HUDEP-2 (cell line): ENCODE data around the gene LRRC4C.
"Not testable (repeated sequence)": the region's sequence is repeated elsewhere in the genome, so short reads cannot be mapped to it uniquely, and the experiment has no call there.

Experiments used
- DNase-seq, 76 experiments: peaks; one replicate each; lab custom pipeline; 2025; ENCODE audit not compliant: unreplicated experiment in 76 of 76; lab: John Stamatoyannopoulos, UW

The LRRC4C gene

DNA sequence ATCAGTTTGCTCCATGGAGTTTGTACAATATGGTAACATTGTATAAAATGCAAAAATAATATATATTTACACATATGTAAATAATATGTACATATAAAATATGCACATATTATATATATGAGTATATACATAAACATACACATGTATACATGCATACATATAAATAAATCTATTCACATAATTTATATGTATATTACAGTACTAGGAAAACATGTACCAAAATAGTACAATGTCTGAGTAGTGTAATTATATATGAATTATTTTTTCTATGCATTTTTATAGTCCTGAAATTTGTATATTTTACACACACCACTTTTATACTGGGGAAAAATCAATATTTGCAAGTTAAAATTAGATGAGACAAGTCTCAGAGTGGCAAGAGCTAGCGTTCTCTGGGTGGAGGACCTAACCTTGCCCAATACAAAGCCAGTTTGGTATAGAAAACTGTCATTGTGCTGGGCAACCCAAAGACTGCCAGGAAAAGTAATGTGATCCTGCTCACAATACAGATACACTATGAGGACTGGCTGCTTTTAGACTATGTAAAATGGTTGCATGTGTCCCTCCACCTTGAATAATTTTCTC, 889.4 kb downstream of the LRRC4C start:
- no peak for DNase-seq

DNA sequence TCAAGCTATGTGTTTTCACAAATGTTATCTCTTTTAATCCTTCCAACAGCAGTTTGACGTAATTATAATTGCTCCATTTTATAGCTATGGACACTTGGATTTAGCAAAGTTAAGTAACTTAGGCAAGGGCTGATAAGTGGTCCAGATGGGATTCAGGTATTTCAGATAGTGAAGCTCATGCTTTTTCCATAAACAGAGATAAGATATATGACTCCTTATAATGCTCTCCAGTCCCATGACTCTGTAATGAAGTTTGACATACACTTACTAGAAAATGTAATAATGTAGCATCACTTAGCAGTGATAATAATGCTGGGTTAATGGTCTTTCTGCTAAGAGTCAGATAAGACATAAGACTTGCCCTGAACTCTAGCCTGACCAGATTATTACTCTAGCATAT, 892.1 kb downstream of the LRRC4C start:
- no peak for DNase-seq

DNA sequence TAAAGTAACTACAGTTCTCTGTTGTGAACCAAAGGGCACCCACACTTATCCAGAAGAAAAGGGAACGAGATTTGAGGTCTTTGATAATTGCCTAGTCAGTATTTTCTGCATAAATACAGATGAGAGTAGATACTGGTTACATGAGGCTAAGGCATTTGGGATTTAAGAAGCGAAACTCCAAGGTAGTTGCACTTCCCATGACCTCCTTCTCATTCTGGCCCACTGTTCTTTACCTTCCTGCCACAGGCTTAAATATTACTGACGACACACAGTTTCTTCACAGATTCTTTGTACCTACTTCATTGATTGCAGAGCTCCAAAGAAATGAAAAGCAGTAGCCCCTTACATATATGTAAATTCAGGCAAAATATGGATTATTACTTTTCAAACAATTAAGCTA, 915.3 kb downstream of the LRRC4C start:
- no peak for DNase-seq

DNA sequence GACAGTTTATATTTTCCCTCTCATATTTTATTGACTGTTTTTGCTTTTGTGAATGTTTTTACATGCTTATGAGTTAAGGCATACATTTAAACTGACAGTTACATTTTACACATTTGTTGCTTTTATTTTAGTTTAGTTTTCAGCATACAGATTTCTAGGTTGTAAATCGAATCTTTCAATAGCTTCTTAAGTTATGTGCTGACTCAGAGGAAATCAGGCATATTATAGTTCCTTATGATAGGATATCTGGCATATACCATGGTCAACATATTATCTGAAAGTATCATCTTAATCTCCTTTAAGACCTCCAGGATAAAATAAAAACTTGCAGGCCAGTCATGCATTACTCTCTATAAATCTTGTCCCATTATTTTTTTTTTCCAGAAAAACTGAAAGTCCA, 916.6 kb downstream of the LRRC4C start:
- DNase-seq = no peak

DNA sequence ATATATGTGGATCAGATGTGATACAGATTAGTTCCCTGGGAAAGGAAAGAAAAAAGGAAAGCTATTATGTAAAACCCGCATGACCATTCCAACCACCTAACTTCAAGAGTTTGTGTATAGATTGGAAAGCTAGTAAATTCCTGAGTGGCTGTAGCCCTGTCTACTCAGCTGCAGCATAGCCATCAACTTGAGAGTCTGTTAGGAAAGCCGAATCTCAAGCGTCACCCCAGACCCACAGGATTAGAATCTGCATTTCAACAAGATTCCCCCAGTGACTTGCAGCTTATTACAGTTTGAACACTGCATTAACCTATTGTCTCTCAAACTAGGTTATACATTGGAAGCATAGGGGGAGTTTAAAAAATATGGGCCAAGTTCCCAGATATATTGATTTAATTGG, 921.7 kb downstream of the LRRC4C start:
- no peak for DNase-seq

DNA sequence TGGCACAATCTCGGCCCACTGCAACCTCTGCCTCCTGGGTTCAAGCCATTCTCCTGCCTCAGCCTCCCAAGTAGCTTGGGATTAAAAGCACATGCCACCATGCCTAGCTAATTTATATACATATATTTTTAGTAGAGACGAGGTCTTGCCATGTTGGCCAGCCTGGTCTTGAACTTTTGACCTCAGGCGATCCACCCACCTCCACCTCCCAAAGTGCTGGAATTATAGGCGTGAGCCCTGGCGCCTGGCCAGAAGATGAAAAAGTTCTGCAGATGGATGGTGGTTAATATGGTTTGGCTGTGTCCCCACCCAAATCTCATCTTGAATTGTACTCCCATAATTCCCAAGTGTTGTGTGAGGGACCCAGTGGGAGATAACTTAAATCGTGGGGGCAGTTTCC, 937.4 kb downstream of the LRRC4C start:
- DNase-seq = not testable (repeated sequence)

DNA sequence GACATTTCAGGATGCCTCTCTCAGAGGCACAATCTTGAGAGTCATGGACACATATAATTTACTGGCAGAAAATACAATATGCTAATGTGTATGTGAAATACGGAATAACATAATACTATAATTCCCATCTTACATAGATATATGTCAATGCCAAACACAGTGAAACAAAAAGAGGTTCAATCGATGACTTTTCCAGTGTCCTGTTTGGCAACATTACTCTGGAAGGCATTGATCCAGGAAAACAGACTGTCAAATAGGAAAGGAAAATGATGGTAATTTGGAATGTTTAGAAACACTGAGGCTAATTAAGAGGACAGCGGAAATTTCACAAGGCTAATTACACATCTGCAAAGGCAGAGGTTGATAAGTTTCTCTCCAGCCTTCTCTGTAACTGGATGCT, 942.3 kb downstream of the LRRC4C start:
- no peak for DNase-seq

DNA sequence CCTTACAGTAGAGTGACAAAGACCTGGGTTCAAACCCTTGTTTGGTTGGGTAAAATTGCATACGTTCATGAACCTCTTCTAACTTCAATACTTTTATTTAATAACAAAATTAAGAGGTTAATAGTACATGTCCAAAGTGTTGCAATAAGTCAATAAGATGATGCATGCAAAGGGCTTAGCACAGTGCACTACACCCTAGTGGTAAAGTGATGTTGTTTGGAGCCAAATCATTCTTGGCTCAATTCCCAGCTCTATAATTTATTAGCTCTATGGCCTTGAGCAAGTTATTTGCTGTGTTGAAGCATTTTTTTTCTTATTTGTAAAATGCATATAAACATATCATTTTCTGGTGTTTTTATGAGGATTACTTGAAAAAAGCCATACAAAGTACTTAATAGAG, 945.3 kb downstream of the LRRC4C start:
- DNase-seq = no peak

DNA sequence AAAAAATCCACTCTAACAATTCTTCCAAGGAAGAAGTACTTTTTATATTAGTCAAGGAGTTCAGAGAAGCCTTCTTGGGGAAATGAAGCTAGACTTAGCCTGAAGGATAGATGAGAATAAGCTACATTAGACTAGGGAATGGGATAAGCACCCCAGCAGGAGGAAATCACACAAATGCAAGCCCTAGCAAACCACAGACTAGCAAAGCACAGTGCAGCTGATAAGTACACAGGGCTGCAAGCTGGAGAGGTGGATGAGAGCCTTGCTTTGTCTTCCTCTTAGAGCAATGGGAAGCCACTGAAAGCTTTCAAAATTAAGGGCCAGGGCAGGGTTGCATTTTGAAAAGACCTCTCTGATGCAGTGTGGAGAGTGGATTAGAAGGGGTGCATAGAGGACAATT, 946.2 kb downstream of the LRRC4C start:
- no peak for DNase-seq

DNA sequence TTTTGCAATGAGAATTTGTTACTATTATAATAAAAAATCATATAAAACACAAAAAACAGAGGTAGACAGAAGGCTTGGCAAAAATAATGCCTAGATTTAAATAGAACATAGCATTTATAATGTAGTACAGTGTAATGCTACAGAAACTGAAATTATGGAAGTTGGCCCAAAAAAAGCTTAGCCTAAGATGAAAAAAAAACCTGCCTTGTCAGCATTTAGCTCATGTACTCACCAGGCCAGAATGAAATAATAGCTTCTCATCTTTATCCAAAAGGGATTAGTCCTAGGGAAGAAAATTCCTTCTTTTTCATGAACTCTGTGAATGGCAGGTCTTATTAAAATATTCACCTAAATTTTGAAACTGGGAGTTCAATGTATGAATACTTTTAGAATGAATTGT, 951.1 kb downstream of the LRRC4C start:
- no peak for DNase-seq

DNA sequence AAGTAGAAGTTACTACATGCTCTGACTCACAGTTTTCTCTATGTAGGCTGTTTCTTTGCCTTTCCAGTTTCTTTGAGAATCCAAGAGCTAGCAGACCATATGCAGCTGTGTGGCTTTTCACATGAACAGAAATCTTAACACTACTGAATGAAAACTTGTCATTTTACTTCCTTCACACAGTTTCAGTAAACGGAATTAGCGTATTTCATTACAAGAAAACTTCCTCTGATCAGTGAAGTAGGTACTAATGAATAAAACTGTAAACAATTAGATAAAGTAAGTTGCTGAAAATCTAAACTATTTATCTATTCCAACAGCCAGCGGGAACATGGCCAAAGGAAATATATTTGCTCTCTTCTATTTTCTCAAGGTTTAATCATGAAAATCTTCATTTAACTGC, 953.2 kb downstream of the LRRC4C start:
- DNase-seq = no peak

DNA sequence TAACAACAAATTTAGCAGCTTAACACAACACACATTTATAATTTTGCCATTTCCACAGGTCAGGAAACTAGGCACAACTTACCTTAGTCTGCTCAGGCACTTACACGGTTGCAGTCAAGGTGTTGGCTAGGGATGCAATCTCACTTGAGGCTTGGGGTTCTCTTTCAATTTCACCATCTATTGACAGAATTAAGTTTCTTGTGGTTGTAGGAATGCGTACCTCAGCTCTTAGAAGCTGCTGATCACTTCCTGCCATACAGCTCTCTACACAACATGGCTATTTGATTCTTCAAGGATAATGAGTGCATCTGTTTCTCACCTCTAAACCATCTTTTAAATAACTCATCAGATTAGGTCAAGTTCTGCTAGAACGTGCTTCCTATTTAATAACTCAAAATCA, 968.1 kb downstream of the LRRC4C start:
- DNase-seq = no peak

DNA sequence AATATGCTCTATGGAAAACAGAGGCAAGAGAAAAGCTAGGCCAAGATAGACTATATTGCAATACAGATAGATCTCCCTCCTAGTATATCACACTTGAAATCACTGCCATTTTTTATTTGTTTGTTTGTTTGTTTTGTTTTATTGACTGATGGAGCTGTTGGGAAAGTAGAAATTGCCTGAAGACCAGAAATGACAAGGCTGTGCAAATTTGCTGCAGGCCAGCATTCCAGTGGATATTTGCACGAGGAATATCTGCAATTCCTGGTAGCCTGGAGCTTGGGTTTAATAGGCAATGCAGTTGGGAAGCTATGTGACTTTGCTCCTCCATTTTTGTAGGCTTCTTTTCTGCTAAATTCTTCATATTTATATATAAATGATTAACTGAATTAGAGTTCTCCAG, 991.7 kb downstream of the LRRC4C start:
- DNase-seq = no peak

DNA sequence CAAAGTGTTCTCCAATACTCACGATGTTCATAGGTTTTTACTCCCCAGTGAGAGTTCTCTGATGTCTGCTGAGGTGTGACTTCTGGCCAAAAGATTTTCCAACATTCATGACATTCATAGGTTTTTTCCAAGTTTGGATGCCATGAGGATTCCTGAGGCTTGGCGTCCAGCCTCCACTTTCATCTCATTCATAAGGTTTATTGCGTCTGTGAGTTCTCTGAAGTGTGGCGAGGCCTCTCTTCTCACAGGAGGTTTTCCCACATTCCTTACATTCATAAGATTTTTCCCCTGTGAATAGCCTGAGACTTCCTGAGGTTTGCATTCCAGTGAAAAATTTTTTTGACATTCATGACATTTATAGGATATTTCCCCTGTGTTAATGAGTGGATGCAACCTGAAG, 1014.1 kb downstream of the LRRC4C start:
- no peak for DNase-seq

DNA sequence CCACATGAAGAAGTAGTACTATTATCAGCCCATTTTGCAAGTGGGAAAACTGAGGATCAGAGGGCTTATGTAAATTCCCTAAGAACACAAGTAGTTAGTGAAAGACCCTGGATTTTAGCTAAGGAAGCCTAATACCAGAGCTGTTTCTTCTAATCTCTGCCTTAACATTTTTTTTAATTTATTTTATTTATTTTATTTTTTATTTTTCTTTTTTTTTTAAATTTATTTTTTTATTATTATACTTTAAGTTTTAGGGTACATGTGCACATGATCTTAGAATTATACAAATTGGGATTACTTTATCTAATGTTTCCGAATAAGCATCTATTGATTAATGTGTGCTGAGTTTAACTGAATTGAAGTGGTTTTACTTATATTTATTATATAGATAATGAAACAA, 1015.3 kb downstream of the LRRC4C start:
- DNase-seq = no peak

DNA sequence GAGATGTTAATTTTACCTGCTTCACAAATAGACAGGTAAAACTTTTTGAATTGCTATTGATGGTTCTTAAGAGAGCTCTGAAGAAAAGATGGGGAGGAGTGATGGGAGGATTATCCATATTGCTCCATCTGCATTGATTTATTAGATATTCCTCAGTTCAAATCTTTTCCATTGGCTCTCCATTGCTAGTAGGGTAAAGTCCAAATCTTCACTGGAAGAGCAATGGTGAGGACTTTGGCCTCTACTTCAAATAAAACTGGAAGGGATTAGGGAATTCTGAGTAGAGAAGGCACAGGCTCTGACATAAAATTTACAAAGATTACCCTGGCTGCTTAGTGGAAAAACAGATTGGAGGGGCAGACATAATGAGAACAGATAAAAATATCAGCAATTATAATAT, 1024.1 kb downstream of the LRRC4C start:
- DNase-seq = no peak

DNA sequence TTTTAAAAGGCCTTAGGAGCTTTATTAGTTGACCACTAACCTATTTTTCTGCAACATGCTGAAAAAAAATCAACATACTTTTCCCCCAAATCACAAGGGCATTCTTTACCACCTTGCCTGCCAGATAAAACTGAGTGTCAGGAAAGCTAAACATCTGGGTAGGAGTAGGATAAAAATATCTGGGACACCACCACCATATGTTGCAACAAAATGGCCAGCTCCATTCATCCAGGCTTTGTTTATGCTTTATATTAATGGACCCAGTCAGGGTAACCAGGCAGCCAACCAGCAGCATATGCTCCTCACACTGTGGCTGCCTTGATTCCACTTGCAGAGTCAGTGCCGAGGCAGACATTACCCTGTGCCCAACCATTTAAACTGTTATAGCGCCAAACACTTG, 1024.5 kb downstream of the LRRC4C start:
- DNase-seq = no peak

DNA sequence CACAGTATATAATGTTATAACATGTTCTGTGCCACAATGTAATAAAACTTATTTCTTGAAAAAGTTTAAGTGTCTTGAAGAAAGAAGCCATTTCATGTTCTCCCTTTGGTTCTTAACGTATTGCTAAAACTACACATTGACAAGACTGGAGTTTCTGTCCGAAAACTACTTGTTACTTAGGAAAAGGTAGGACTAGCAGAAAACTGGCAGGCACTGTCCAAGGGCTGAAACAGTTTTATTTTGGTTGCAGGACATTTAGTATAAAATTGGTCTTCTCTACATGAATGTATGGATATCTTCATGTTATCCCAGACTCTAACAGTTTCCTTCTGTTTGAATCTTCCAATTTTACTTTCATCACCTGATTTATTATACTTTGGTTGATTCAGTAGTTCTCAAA, 1027.1 kb downstream of the LRRC4C start:
- DNase-seq = no peak

DNA sequence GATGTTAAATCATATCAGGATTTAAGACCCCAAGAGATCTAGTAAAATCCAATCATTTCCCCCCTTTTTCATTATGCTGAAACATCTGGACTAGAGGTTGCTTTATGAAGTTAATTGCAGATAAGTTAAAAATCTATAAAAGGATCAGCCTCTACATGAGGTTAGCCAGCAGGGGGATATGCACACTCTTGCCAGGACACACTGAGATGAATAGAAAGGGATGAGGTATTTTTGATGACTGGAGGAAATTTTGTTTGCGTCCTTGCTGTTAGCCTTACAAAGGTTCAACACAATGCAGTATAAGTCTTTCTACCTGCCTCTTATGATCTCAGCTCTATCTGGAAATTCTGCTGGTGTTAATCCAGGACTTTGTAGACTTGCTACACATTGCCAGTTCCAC, 1034.3 kb downstream of the LRRC4C start:
- no peak for DNase-seq

DNA sequence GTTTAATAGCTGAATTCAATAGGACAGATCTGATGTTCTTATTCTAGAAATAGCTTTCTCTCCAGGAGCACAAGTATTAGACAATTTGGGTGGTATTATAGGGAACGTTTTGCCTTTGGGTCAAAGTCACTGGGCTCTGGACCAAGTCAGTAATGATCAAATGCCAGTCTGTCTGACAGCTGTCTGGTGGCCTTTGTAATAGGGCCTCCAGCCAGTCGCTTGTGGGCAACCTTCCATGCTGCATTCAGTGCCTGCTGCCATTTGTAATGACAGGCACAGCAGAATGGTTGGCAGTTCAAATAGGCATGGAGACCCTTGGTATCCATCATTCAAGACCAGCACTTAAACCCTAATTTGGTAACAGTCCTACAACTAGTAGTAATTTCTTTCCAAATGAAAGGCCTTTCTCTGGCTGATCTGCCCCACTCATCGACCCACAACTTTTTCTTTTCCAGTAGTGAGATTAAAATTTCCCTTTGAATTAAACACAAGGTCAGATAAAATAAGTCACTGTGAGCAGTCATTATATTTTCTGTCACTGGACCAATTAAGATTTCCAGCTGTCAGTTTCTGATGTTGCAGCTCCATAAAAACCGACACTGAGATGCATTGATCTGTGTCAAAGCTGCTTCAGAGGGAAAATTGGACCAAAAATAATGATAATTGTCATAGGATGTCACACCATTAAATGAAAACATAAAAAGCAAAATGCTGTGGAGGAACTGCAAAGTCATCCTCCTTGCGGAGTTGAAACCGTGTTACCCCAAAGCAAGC, 1038.1 kb downstream of the LRRC4C start:
- no peak for DNase-seq

DNA sequence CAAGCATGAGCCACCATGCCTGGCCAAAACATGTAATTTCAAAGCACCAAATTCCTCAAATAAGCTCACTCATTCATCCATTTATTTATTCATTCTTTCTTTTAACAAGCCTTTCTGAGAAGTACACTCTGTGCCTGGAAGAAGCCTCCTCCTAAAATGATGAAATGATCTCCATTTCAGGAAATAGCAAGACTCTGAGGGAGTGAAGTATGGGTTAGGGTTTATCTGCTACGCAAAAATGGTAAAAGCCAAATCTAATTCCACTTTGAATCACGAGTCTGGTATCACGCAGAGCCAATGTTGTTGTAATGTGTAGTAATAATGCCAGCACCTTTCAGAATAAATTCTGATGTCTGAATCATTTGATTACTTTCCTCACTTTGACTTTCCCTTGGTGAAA, 1041.8 kb downstream of the LRRC4C start:
- no peak for DNase-seq

DNA sequence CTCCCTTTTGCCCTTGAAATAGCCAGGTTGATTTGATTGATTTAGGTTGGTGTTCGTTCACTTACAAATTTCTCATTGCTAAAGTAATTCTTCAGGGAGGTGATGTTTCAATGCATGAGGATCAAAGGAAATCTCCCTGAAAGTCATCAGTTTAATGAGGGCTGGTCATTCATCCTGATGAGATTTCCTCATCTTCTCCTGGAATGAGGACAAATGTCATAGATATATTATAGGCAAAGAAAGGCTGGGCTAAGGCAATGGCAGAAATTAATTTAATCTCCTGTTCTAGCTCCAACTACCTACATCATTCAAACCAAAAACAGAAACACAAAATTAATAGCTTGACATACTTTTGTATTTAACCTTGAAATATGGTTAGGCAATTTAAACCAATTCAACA, 1052.1 kb downstream of the LRRC4C start:
- DNase-seq = no peak

DNA sequence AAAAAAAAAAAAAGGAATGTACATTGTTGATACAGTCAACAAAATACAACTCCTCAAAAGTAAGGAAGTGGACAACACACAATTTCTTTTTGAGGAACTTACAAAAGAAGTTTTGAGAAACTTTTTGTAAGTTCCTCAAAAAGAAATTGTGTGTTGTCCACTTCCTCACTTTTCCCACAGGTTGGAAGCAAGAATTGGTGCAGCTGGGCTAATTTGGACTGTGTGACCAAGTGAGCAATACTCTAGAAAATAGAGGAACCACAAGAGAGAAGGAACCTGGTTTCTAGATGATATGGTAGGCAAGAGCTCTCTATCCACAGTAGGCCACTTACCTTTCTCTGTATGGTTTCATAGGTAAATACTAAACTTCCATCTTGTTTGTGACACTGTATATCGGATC, 1053.8 kb downstream of the LRRC4C start:
- DNase-seq = no peak
